ENCODE results near the gene NEDD8. TPM values are rescaled to one million over a fixed set of nuclear protein-coding genes. Genes with fewer than 3 reads are reported as not detected.

The NEDD8 gene
- total RNA-seq, 1 donor from 2014 or later = 251 TPM

- Mint-ChIP-seq H3K4me1 (ENCODE audit: low read depth, unreplicated experiment) (peaks cover 2% of the 10 kb centered on the region), H3K36me3 (ENCODE audit: low read depth, unreplicated experiment) (peaks cover 23% of the 10 kb centered on the region), H3K4me3 (ENCODE audit: unreplicated experiment) (peak overlapping the region; percentile 66), H3K27ac (ENCODE audit: unreplicated experiment) (no peak overlapping the region), H3K27me3 (ENCODE audit: low read depth, unreplicated experiment) (no peaks in the 10 kb centered on the region), H3K9me3 (ENCODE audit: unreplicated experiment) (no peaks in the 10 kb centered on the region)
- Histone ChIP-seq H2AFZ (ENCODE audit: low read depth, low read length) (no peak overlapping the region), H3K36me3 (ENCODE audit: insufficient read depth, low read length) (no peaks in the 10 kb centered on the region), H3K27ac (ENCODE audit: low read depth, low read length) (no peak overlapping the region), H3K79me2 (ENCODE audit: insufficient read depth, low read length) (no peaks in the 10 kb centered on the region), H3K9ac (ENCODE audit: low read length) (peak overlapping the region; percentile 36), H3K4me2 (ENCODE audit: low read length) (peak overlapping the region; percentile 84), H3K9me3 (ENCODE audit: insufficient read depth, low read depth, low read length) (no peaks in the 10 kb centered on the region), H3K27me3 (ENCODE audit: insufficient read depth, low read length) (no peaks in the 10 kb centered on the region), H3K4me1 (ENCODE audit: insufficient read depth, low read length) (peaks cover 14% of the 10 kb centered on the region), H3K4me3 (ENCODE audit: insufficient read depth, low read depth, low read length) (peak overlapping the region; percentile 50), H4K20me1 (ENCODE audit: insufficient read depth, low read length) (peaks cover 5% of the 10 kb centered on the region)
- TF ChIP-seq, protein P1, sequence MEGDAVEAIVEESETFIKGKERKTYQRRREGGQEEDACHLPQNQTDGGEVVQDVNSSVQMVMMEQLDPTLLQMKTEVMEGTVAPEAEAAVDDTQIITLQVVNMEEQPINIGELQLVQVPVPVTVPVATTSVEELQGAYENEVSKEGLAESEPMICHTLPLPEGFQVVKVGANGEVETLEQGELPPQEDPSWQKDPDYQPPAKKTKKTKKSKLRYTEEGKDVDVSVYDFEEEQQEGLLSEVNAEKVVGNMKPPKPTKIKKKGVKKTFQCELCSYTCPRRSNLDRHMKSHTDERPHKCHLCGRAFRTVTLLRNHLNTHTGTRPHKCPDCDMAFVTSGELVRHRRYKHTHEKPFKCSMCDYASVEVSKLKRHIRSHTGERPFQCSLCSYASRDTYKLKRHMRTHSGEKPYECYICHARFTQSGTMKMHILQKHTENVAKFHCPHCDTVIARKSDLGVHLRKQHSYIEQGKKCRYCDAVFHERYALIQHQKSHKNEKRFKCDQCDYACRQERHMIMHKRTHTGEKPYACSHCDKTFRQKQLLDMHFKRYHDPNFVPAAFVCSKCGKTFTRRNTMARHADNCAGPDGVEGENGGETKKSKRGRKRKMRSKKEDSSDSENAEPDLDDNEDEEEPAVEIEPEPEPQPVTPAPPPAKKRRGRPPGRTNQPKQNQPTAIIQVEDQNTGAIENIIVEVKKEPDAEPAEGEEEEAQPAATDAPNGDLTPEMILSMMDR (IDR thresholded peaks at IDR 0.05; ENCODE audit: insufficient read depth, low read depth, low read length) = no peak
- TF ChIP-seq EZH2 (IDR thresholded peaks at IDR 0.05; ENCODE audit: insufficient read depth, low read length) = no peak
- no peak for FAIRE-seq
- DNase-seq (ENCODE audit: low read depth) = no peak
Measured at GRCh38 chr14:24172871-24173281, 59.3 kb downstream of the NEDD8 start.

GRCh38 chr14:24172261-24172860, 59.8 kb downstream of the NEDD8 start:
- Histone ChIP-seq H3K79me2 (ENCODE audit: insufficient read depth, low read length) (no peaks in the 10 kb centered on the region), H3K27ac (ENCODE audit: low read depth, low read length) (no peak overlapping the region), H3K4me1 (ENCODE audit: insufficient read depth, low read length) (peaks cover 14% of the 10 kb centered on the region), H3K9ac (ENCODE audit: low read length) (peak overlapping the region; percentile 36), H3K4me3 (ENCODE audit: insufficient read depth, low read depth, low read length) (peak overlapping the region; percentile 50), H3K36me3 (ENCODE audit: insufficient read depth, low read length) (no peaks in the 10 kb centered on the region), H3K9me3 (ENCODE audit: insufficient read depth, low read depth, low read length) (no peaks in the 10 kb centered on the region), H4K20me1 (ENCODE audit: insufficient read depth, low read length) (peaks cover 4% of the 10 kb centered on the region), H3K4me2 (ENCODE audit: low read length) (peak overlapping the region; percentile 84), H3K27me3 (ENCODE audit: insufficient read depth, low read length) (no peaks in the 10 kb centered on the region), H2AFZ (ENCODE audit: low read depth, low read length) (peak overlapping the region; percentile 63)
- DNase-seq (ENCODE audit: low read depth) (no peak), FAIRE-seq (no peak)
- Mint-ChIP-seq H3K27me3 (ENCODE audit: low read depth, unreplicated experiment) (no peaks in the 10 kb centered on the region), H3K27ac (ENCODE audit: unreplicated experiment) (no peak overlapping the region), H3K9me3 (ENCODE audit: unreplicated experiment) (no peaks in the 10 kb centered on the region), H3K4me3 (ENCODE audit: unreplicated experiment) (peak overlapping the region; percentile 75), H3K4me1 (ENCODE audit: low read depth, unreplicated experiment) (no peaks in the 10 kb centered on the region), H3K36me3 (ENCODE audit: low read depth, unreplicated experiment) (peaks cover 25% of the 10 kb centered on the region)
- TF ChIP-seq, protein P1 (IDR thresholded peaks at IDR 0.05; ENCODE audit: insufficient read depth, low read depth, low read length) = no peak
- no peak for TF ChIP-seq EZH2 (IDR thresholded peaks at IDR 0.05; ENCODE audit: insufficient read depth, low read length)

Measured in astrocyte (in vitro differentiated cells and primary cell).